ENCODE data around the gene SPG7. TPM values are rescaled to one million over a fixed set of nuclear protein-coding genes. Genes with fewer than 3 reads are reported as not detected.
A peak's percentile ranks its signal among the peaks of the same experiment; 100 is the strongest.

The SPG7 gene
- total RNA-seq, 1 donor from 2014 or later, result 95.0 TPM

GRCh38 chr16:89600427-89600826 lies 92.2 kb downstream of the SPG7 start:
- H3K36me3 ChIP-seq, result no peaks in the 10 kb centered on the region
- TF ChIP-seq CTCF (IDR thresholded peaks at IDR 0.05), result no peak
- no peak overlapping the region for H3K27ac ChIP-seq
- no peaks in the 10 kb centered on the region for H3K9me3 ChIP-seq
- DNase-seq (no peak), ATAC-seq (no peak)
- H3K4me1 ChIP-seq, result peaks cover 9% of the 10 kb centered on the region
- intact Hi-C loops (cut with DNase I), result no loop called here
- H3K4me3 ChIP-seq, result no peak overlapping the region
- no peaks in the 10 kb centered on the region for H3K27me3 ChIP-seq

- TF ChIP-seq CTCF (IDR thresholded peaks at IDR 0.05), result no peak
- DNase-seq (no peak), ATAC-seq (no peak)
- H3K27ac ChIP-seq, result no peak overlapping the region
- intact Hi-C loops (cut with DNase I), result no loop called here
- no peaks in the 10 kb centered on the region for H3K27me3 ChIP-seq
- peaks cover 9% of the 10 kb centered on the region for H3K4me1 ChIP-seq
- H3K4me3 ChIP-seq, result no peak overlapping the region
- H3K9me3 ChIP-seq, result no peaks in the 10 kb centered on the region
- no peaks in the 10 kb centered on the region for H3K36me3 ChIP-seq
These were observed 92.8 kb downstream of the SPG7 start for GRCh38 chr16:89600956-89601355.

DNA sequence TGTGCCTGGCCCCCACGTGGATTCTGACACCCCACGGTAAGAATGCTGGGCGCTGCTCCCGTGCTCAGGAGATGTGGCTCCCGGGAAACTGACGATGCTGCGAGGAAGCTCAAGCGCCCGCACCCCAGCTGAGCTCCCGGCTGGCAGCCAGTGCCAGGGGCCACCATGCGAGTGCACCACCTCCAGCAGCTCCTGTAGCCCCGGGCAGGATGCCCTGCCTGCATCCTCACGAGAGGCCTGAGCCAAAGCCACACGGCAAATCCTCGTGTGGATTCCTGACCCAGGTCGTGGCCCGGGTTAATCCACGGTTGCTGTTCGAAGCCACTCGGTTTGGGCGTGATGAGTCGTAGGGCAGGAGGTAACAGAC lies 93.7 kb downstream of the SPG7 start:
- ATAC-seq (no peak), DNase-seq (no peak)
- Histone ChIP-seq H3K4me3 (no peak overlapping the region), H3K27ac (no peak overlapping the region), H3K27me3 (no peaks in the 10 kb centered on the region), H3K36me3 (no peaks in the 10 kb centered on the region), H3K9me3 (no peaks in the 10 kb centered on the region), H3K4me1 (peaks cover 9% of the 10 kb centered on the region)
- no peak for TF ChIP-seq CTCF (IDR thresholded peaks at IDR 0.05)
- intact Hi-C loops (cut with DNase I), result no loop called here

GRCh38 chr16:89602273-89602951 lies 94.2 kb downstream of the SPG7 start:
- TF ChIP-seq CTCF (IDR thresholded peaks at IDR 0.05), result no peak
- ATAC-seq (peak; percentile 63), DNase-seq (no peak)
- Histone ChIP-seq H3K9me3 (no peaks in the 10 kb centered on the region), H3K27ac (no peak overlapping the region), H3K4me1 (peaks cover 9% of the 10 kb centered on the region), H3K27me3 (no peaks in the 10 kb centered on the region), H3K36me3 (no peaks in the 10 kb centered on the region), H3K4me3 (no peak overlapping the region)
- intact Hi-C loops (cut with DNase I), result no loop called here

- H3K9me3 ChIP-seq, result no peaks in the 10 kb centered on the region
- H3K4me1 ChIP-seq, result peaks cover 9% of the 10 kb centered on the region
- no peaks in the 10 kb centered on the region for H3K36me3 ChIP-seq
- ATAC-seq (no peak), DNase-seq (no peak)
- H3K27ac ChIP-seq, result no peak overlapping the region
- no peaks in the 10 kb centered on the region for H3K27me3 ChIP-seq
- H3K4me3 ChIP-seq, result no peak overlapping the region
- no peak for TF ChIP-seq CTCF (IDR thresholded peaks at IDR 0.05)
- intact Hi-C loops (cut with DNase I), result no loop called here
These were observed 94.9 kb downstream of the SPG7 start for GRCh38 chr16:89602952-89603590.
